ENCODE data around the gene PUM1.

PUM1 gene

GRCh38 chr1:30888391-30888790 is 177.1 kb downstream of the PUM1 start:
- FAIRE-seq, result no peak

DNA sequence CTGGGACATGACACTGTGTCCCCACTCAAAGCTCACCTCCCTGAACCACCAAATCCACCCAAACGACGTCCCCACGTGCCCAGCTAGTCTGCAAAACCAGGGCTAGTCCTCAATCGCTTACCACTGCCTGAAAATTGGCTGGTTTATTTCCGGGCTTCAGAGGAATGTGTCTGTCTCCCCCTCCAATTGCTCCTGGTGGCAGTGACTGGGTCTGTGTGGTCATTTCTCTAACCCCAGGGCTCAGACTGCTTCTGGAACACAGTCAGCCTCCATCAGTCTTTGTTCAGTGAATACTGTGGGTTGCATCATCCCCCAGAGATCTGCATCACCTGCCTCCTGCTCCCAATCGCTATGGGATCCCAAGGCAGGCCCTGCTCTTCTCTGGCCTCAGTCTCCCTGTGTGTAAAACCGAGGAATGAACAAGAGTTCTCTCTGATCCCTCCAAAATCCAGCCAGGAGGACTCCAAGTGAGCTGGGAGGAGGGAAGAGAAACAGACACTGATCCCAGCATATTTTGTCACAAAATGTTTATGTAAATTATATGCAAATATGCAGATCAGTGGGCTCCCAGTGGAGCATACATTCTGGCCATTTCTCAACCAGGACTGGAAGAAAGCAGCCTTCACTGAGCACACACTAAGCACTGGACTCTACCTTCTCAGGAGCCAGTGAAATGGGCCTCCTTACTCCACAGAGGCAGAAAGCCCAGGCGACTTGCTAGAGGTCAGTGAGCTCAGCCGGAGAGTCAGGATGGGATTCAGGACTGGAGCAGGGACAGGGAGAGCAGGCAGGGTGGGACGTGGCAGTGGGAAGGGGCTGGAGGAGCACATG is 177.8 kb downstream of the PUM1 start:
- no peak for FAIRE-seq

GRCh38 chr1:30886710-30887428 is 178.6 kb downstream of the PUM1 start:
- FAIRE-seq, result no peak

GRCh38 chr1:30885570-30886522 is 179.7 kb downstream of the PUM1 start:
- no peak for FAIRE-seq

DNA sequence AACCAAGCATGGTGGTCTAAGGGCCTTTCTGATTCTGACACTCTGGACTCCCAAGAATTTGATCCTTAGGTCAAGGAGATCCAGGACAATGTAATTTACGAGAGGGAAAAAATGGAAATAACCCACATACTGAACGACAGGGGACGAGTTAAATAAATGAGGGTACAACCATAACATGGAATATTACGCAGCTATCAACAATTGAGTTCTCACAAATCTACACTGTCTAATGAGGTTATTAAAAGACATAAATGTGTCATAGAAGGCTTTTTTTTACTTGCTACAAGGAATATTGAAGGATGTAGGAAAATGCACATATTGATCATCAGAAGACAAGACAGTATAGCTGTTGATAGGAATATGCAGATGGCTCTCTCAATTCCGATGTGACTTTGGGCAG is 180.8 kb downstream of the PUM1 start:
- FAIRE-seq, result no peak

DNA sequence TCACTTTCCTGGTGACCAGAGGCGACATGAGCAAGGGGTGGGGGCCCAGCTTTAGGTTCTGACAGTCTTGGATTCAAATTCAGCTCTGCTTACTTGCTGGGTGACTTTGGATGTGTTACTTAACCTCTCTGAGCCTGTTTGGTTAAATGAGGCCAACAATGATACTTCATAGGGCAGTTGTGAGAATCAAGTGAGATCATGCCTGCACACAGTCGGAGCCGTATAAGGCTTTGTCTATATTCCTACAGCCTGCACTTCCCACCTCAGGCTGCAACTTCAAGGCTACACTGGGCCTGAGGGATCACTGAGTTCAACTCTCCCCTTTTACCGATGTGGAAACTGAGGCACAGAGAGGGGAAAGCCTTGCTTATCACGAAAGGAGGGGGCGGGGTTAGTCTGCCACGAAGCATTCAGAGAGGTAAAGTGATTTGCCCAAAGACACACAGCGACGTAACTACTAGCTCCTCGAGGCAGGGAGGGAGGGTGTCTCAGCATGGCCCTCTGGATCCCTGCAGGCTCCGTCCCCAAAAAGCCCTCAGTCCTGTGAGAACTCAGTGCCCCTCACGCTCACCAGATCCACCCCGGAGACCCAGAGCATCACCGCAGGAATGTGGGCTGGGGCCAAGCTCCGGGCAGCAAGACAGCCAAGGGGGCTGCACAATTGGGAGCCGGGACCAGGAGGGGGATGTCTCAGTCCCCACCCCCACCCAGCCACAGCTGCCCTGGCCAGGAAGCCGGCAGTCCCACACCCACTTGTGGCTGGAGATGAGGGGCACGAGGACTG is 181.9 kb downstream of the PUM1 start:
- no peak for FAIRE-seq

DNA sequence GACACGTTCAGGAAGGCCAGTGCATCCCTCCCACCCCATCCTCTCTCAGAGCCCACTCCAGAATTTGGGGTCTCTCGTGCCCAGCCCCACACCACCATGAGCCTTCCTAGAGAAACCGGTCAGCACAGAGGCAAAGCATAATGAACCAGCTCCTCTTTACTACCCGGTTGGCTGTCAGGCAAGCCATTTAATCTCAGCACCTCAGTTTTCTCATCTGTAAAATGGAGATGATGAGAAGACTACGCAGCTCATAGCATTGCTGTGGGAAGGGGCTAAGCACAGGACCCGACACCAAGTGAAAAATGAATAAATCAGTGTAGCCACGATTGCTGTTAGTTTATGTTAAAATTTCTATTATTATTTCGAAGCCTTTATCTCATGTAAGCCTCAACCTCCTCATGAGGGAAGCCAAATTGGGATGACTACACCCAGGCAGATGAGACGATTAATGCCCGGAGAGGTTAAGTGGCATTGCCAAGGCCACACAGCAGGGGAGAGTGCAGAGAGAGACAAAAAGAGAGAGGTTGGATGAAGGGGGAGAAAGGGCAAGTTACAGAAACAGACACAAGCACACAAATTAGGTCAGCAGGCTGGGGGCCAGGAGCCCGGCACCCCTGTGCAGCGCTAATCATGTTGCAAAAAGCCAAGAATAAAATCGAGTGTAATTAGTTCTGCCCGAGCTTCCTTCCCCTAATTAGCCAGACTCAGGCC is 182.7 kb downstream of the PUM1 start:
- FAIRE-seq, result no peak
